Activated CD4-positive, alpha-beta T cell treated with anti-CD3 and anti-CD28 coated beads, Interleukin-2, amount 50 U/mL, for 48 hours (primary cell): ENCODE data around the gene ZNF487.
"Not testable (repeated sequence)": the region's sequence is repeated elsewhere in the genome, so short reads cannot be mapped to it uniquely, and the experiment has no call there.

ENCODE experiments used
- DNase-seq, 2 experiments: peaks; one replicate each; pipeline ENCODE4 v3.0.0-alpha.2; 2020

Gene ZNF487

DNA sequence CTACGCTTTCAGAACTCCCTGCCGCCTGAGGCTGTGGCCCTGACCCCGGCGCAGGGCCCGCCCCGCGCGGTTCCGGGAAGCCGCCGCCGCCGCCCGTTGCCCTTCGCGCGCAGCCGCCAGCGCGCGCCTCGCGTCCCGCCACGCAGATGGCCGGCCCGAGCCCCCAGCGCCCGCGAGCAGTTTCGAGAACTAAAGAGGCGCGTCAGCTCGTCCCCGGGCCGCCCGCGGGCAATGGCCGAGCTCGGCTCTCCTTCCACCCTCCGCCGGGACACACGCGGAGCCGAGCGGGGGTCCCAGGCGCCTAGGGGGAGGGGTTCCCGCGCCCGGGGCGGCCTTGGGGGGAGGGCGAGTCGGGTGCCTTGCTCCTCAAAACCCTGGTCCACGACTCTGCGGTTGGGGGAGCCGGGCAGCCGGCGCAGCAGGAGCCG, 29.7 kb upstream of the ZNF487 start:
- peak; percentile 55 to 57 for DNase-seq

DNA sequence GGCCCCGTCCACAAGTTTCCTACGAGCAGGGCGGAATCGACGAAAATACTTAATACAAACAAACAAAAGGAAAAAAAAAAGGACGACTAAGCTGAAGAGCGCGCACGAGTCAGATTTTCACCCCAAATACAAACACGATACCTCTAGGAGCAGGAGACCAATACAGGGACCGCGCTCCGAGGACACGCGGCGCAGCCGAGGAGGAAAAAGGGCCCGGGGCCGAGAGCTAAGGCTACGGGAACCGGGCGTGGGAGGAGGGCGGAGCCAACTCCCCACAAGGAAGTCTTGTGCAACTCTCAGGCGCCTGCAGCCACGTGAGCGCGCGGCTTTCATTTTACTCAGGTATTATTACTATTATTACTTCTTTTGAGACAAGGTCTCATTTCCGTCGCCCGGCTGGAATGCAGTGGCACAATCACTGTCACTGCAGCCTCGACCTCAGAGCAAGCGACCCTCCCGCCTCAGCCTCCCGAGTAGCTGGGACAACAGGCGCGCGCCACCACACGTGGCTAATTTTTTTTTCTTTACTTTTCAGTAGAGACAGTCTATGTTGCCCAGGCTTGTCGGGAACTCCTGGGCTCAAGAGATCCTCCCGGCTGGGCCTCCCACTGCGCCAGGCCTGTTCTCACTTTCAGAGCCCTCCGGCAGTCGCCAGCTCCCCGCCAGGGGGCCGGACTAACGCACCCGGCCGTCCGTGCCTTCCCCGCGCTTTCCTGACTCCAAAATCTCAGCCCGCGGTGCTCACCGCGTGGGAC, 29.2 kb upstream of the ZNF487 start:
- DNase-seq: peak; percentile 92 to 93

DNA sequence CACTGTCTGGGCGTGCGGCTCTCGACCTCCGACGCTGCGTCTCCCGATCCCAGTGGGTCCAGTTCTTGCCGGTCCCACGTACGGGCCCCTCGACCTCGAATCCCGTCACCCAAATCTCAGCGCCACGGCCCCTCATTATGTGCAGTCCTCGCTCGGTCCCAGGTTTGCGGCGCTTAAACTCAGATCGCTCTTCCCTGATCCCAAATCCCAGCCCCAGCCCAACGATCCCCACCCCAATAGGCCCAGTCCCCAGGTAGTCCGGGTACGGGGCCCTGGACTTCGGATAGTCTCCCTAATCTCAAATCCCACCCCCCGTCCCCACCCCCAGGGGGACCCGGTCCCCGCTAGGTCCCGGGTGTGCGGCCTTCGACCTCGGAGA, 28.6 kb upstream of the ZNF487 start:
- no peak for DNase-seq

DNA sequence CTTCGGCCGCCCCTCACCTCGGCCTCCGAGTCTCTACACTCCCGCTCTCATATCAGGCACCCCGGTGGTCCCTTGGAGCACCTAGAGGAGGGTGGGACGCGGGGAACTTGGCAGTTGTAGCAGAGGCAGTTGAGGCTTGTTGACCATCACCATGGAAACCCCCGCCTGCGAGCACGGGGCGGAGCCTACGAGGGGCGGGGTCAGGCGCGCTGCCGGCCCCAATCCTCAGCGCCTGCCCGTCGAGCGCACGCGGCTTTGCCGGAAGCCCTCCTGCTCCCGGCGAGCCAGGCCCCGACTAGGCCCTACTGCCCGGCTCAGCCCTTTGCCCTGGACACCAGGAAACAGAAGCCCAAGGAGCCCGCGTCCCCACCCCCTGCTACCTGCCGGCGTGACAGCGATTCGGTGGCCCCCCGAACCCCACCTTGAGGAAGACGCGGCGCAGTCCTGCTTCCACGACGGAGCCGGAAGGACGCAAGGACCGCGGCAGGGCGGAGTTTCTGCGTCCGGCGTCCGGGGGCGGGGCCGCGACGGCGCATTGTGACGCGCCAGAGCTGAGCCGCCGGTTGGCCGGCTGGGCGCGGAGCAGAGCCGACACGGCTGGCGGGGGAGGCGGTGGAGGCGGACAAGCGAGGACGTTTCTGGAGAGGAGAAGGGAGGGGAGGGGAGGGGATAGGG, 28.1 kb upstream of the ZNF487 start, which contains the start of gene HNRNPF:
HNRNPF (minus strand) TSS at position 477 of the 675 bp plus-strand sequence. CDS start 21,302 bp downstream, outside the sequence.
- peak; percentile 93 to 94 for DNase-seq

DNA sequence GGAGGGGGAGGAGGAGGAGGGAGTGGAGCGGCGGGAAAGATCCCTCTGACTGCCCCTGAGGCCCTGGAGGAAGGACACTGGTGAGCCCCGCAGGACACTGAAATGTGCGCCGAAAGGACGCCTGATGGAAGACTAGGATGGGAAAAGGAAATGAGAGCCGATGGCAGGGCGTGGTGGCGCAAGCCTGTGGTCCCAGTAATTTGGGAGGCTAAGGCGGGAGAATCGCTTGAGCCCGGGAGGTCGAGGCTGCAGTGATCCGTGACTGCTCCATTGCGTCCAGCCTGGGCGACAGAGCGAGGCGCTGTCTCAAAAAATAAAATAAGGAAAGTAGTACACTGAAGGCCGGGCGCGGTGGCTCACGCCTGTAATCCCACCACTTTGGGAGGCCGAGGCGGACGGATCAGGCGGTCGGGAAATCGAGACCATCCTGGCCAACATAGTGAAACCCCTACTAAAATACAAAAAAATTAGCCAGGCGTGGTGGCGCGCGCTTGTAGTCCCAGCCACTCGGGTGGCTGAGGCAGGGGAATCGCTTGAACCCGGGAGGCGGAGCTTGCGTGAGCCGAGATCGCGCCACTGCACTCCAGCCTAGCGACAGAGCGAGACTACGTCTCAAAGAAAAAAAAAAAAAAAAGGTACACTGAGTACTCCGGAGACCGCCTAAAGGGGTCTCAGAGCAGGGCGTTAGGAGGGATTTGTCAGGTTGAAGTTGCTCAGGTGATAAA, 27.4 kb upstream of the ZNF487 start:
- DNase-seq: peak; percentile 72 to 80

DNA sequence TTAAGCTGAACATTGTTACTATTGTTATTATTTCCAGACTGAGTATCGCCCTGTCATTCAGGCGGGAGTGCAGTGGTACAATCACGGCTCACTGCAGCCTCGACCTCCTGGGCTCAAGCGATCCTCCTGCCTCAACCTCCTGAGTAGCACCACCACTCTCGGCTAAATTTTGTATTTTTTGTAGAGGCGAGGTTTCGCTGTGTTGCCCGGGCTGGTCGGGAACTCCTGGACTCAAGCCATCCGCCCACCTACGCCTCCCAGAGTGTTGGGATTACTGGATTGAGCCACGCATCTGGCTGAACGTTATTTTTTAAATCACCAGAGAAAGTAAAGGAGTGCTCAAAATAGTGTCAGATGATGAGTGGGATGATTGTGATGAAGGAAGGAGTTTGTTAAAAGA, 26.6 kb upstream of the ZNF487 start:
- DNase-seq: no peak

DNA sequence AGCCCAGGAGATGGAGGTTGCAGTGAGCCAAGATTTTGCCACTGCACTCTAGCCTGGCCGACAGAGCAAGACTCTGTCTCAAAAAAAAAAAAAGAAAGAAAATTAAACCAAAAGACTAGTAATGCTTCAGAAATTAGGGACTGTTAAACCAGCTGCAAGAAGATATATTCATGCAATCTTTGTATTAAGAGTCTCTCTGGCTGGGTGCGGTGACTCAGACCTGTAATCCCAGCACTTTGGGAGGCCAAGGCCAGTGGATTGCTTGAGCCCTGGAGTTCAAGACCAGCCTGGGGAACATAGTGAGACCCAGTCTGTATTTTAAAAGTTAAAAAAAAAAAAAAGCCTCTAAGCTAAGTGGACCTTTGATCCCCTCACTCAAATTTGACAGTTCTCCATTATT, 25.4 kb upstream of the ZNF487 start:
- no peak for DNase-seq

DNA sequence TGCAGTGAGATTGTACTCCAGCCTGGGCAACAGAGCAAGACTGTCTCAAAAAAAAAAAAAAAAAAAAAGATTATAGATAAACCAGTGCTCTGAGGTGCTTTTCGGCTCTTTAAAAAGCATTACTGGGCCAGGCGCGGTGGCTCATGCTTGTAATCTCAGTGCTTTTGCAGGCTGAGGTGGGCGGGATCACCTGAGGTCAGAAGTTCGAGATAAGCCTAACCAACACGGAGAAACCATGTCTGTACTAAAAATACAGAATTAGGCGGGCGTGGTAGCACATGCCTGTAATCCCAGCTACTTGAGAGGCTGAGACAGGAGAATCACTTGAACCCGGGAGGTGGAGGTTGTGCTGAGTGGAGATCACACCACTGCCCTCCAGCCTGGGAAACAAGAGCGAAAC, 21.4 kb upstream of the ZNF487 start:
- DNase-seq: no peak

DNA sequence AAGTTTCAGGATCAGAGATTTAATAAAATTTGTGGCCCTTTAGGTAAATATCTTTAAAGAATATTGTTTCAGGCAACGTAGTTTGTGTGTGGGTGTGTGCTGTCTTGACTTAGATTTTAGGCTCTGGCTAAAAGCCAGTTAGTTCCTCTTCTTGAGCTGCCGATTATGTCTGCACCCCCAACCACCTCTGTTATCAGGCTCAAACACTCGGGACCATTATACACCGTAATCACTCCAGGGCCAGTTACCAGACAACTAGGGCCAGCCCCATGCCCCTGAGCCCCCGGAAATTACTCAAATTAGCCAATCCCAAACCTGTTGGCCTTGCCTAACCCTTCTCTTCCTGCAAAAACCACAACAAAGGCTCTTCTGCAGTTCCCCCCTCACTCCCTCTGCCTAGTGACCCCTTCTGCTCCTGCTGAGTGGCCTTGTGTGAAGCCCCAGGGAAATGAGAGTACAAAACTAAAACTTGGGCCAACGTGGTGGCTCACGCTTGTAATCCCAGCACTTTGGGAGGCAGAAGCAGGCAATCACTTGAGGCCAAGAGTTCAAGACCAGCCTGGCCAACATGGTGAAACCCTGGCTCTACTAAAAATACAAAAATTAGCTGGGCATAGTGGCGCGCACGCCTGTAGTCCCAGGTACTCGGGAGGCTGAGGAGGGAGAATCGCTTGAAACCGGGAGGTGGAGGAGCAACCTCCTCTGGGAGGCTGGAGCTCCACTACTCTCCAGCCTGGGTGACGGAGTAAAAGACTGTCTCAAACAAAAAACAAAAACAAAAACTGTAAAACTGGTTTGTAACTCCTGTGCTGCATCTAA, 18.8 kb upstream of the ZNF487 start:
- peak; percentile 46 to 63 for DNase-seq

DNA sequence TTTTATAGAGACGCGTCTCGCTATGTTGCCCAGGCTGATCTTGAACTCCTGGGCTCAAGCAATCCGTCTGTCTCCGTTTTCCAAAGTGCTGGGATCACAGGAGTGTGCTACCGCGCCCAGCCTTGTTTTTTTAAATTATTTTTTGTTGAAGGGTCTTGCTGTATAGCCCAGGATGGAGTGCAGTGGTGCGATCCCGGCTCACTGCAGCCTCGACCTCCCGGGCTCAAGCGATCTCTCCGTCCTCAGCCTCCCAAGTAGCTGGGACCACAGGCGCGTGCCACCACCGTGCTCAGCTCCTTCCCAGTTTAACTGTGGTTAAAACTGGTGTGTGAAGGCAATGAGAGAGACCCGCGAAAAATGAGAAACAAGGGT, 16.9 kb upstream of the ZNF487 start:
- DNase-seq: no peak

DNA sequence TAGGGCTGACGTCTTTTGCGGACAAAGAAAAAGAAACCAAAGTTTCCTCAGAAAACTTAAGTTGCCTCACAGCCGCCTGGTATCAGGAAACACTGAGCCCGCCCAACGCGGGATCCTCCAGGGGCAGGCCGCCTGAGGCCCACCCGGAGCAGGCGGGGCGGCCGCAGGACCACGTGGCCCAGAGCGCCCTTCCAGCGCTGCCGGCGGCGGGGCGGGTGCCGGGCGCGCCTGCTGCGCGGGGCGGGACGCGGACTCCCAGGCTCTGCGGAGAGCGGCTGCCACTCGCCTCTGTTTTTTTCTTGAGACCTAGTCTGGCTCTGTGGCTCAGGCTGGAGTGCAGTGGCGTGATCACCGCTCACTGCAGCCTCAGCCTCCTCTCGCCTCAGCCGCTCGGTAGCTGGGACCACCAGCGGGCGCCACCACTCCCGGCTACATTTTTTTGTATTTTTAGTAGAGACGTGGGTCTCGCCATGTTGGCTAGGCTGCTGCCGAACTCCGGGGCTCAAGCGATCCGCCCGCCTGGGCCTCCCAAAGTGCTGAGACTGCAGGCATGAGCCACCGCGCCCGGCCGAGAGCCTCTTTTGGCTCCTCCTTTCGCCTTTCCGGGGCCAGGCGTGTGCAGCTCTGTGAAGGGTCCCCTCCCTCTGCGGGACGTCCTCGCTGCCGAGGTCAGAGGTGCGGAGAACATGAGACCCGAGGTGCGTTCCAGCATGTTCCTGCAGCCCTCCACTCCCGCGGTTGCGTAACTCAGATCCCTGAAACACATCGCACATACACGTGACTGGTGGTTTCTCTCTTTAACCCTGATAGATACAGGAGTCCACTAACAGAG, 16.3 kb upstream of the ZNF487 start:
- peak; percentile 82 to 86 for DNase-seq

DNA sequence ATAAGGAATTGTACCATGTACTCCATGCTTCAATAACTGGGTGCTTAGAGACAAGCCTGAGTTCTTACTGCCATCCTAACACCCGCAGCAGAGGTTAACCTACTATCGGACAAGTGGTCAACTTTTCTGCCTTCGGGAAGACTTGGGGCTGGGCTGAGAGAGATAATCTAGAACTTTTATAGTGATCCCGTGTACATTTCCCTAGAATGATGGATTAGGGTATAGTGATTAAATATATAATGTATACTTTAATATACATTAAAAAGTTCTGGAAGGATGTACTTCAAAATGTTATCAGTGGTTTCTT, 15.8 kb upstream of the ZNF487 start:
- DNase-seq: no peak

DNA sequence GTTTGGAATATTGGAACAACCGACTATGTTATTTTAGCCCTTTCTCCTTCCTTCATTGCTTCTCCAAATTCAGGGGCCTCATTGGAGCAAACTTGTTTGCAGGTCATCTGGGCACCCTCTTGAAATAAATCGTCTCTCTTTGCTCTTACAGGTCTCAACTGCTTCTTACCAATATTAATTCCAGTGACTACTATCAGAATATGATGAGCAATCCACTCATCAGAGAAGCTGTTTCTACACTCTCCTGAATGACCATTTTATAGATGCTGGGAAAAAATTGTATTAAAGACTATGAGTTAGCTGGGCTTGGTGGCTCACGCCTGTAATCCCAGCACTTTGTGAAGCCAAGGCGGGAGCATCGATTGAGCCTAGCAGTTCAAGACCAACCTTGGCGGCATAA, 15.4 kb upstream of the ZNF487 start:
- DNase-seq: no peak

DNA sequence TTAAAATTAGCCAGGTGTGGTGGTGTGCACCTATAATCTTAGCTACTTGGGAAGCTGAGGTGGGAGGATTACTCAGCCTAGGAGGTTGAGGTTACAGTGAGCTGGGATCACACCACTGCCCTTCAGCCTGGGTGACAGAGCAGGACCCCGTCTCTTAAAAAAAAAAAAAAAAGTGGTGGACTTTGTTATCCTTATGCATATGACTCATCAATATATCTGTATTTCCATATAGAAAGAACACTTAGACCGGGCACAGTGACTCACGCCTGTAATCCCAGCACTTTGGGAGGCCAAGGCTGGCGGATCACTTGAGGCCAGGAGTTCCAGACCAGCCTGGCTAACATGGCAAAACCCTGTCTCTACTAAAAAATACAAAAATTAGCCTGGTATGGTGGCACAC, 15.0 kb upstream of the ZNF487 start:
- peak in 1 of 2 experiments; percentile 6 for DNase-seq

DNA sequence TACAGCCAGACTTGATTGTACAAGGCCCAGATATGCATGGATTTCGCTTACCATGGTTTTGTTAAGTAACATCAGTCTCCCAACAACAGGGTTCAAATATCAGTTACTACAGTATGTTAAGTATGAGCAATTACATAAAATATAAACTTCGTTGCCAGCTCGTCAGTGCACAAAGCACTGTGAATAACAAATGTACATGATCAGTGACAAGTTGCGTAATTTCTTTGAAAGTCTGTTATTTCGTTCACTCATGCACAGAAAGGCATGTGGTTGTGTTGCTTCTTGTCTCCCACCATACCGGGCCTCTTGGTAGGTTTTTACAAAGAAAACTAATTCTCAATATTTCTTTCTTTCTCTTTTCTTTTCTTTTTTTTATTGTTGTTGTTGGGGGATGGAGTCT, 12.5 kb upstream of the ZNF487 start:
- no peak for DNase-seq

DNA sequence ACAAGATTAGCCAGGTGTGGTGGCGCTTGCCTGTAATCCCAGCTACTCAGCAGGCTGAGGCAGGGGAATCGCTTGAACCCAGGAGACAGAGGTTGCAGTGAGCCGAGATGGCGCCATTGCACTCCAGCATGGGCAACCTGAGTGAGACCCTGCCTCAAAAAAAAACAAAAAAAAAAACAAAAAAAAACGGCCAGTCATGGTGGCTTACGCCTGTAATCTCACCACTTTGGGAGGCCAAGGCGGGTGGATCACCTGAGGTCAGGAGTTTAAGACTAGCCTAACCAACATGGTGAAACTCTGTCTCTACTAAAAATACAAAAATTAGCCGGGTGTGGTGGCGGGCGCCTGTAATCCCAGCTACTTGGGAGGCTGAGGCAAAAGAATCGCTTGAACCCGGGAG, 10.4 kb upstream of the ZNF487 start:
- DNase-seq: not testable (repeated sequence)

DNA sequence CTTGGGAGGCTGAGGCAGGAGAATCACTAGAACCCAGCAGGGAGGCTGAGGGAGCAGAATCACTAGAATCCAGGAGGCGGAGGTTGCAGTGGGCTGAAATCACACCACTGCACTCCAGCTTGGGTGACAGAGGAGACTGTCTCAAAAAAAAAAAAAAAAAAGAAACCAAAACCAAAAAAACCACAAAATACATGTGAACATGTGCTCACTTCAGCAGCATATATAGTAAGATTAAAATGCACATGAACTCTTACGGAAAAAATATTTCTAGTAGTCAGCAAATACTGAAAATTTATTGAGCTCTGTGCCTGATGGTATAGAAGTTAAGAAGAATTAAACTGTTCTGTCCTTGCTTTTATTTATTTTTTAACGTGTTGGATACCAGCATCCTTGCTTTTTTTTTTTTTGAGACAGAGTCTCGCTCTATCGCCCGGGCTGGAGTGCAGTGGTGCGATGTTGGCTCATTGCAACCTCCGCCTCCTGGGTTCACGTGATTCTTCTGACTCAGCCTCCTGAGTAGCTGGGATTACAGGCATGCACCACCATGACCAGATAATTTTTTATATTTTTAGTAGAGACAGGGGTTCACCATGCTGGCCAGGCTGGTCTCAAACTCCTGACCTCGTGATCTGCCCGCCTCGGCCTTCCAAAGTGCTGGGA, 9.6 kb upstream of the ZNF487 start:
- peak; percentile 52 to 62 for DNase-seq

DNA sequence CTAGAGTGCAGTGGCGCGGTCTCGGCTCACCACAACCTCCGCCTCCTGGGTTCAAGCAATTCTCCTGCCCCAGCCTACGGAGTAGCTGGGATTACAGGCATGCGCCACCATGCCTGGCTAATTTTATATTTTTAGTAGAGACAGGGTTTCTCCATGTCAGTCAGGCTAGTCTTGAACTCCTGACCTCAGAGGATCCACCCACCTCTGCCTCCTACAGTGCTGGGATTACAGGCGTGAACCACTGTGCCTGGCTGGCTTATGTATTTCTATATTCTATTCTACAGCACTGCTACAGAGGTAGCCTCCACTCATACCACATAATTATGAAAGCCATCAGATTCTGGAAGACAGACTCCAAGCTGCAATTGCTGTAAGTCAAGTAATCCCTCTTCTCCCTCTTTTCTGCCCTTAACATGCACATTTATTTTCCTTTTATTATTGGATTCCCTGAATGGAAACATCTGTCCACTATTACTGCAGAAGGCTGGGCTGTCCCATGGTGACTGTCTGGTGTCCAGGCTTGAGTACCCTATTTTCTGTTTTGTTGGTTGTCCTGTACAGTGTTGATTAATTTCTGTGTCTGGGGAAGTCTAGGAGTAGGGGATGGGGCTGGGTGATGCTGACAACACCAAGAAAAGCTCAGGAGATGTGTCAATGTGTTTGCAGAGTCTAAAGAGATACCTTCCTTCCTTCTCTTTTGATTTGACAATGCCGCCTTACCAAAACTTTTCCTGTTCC, 5.8 kb upstream of the ZNF487 start:
- DNase-seq: no peak

DNA sequence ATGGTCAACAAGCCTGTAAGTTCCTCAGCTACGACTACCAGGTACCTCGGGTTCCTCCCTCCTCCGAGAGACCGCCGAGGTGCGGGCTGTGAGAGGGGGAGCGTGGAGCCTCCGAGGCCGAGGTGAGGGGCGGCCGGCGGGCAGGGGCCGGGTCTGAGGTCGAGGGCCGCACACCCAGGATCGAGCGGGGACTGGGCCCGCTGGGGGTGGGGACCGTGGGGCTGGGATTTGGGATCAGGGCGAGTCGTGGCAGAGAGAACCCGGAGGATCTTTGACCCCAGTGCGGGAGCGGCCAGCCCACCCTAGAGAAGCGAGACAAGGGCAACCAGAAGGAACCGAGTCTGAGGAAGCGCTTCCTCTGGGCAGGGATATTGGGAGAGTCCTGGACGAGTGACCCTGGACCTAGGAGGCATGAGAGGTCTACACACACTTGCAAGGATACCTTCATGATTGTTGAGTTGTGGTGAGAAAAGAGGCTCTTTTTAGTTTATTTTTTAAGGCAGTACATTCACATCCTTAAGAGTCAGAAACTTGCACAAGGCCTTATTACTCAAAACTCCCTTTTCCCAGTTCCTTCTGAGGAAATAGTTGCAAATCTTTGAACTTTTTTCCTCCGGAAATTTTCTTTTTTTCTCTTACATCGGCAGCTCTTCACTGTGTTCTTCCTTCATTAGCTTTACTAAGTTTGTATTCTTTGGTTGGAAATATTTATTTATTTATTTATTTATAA, 395 bp downstream of the ZNF487 start:
- no peak for DNase-seq

DNA sequence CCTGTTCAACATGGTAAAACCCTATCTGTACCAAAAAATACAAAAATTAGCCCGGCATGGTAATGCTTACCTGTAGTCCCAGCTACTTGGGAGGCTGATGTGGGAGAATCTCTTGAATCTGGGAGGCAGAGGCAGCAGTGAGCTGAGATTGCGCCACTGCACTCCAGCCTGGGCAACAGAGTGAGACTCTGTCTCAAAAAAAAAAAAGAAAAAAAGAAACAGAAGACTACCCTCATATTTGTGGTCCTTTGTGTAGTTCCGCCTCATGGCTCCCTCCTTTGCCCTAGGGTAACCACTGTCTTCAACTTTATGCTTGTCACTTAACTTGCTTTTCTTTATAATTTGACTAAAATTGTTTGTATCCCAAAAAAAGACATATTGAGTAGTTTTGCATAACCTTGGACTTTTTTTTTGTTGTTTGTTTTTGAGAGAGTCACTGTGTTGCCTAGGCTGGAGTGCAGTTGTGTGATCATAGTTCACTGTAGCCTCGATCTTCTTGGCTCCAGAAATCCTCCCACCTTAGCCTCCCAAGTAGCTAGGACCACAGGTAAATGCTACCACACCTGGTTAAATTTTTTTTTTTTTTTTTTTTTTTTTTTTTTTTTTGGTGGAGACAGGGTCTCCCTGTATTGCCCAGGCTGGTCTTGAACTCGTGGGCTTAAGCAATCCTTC, 3.7 kb downstream of the ZNF487 start:
- DNase-seq: no peak
